Measurements from ENCODE around the gene LCLAT1.

DNA sequence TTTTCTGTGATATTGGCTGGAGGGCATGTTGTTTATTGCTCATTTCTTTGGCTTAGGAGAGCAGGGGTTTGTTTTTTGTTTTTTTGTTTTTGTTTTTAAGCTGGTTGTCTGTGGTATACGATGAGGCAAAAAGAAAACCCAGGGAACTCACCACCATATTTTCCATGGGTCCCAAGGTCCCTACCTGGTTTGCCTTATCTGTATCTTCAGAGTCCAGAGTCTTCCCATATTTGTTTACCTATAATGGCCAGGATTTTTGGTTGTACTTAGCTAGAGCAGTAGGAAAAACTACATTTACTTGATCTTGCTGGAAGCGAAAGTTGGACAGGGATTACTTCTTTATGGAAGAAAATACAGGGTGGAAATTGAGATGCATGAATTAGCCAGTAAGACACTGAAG is 9.5 kb downstream of the LCLAT1 start:
- TF ChIP-seq CTCF (IDR thresholded peaks at IDR 0.05; ENCODE audit: borderline replicate concordance, extremely low read depth, low read length, poor library complexity, severe bottlenecking) (no peak), EZH2 (IDR thresholded peaks at IDR 0.05; ENCODE audit: borderline replicate concordance, low read depth, low read length, severe bottlenecking) (no peak)

Data from DND-41 (cell line).